Colon (tissue), 2 donors: ENCODE measurements around the gene DET1.
"Not testable (repeated sequence)": the region's sequence is repeated elsewhere in the genome, so short reads cannot be mapped to it uniquely, and the experiment has no call there.

Experiments
- FAIRE-seq: peaks from 2 replicates; lab custom pipeline; 2012; peaks lifted over from hg19 to GRCh38; lab: Jason Lieb, UNC
- donor health status: control.
- donor health status: control.

DET1 gene

GRCh38 chr15:88546248-88547129, at the start of gene DET1:
DET1 (minus strand) TSS chr15:88546681; CDS start chr15:88531705, 14,976 bp downstream.
- FAIRE-seq, result no peak

GRCh38 chr15:88591384-88591783, 44.9 kb upstream of the DET1 start:
- FAIRE-seq, result no peak

GRCh38 chr15:88590759-88591158, 44.3 kb upstream of the DET1 start:
- FAIRE-seq, result no peak

- no peak for FAIRE-seq
Observed at GRCh38 chr15:88586401-88587162, 40.1 kb upstream of the DET1 start.

- FAIRE-seq, result no peak
Observed at GRCh38 chr15:88580532-88580931, 34.1 kb upstream of the DET1 start.

GRCh38 chr15:88579322-88579721, 32.8 kb upstream of the DET1 start:
- FAIRE-seq, result no peak

GRCh38 chr15:88574655-88575054, 28.2 kb upstream of the DET1 start:
- no peak for FAIRE-seq

GRCh38 chr15:88574077-88574476, 27.6 kb upstream of the DET1 start:
- no peak for FAIRE-seq

- FAIRE-seq, result no peak
Observed at GRCh38 chr15:88571852-88572259, 25.4 kb upstream of the DET1 start.

- no peak for FAIRE-seq
Observed at GRCh38 chr15:88571153-88571851, 24.8 kb upstream of the DET1 start.

GRCh38 chr15:88568589-88568988, 22.1 kb upstream of the DET1 start:
- FAIRE-seq, result no peak

- FAIRE-seq, result no peak
Observed at GRCh38 chr15:88564741-88565140, 18.3 kb upstream of the DET1 start.

- no peak for FAIRE-seq
Observed at GRCh38 chr15:88563638-88564037, 17.2 kb upstream of the DET1 start.

GRCh38 chr15:88559565-88559964, 13.1 kb upstream of the DET1 start:
- not testable (repeated sequence) for FAIRE-seq

GRCh38 chr15:88558026-88558425, 11.5 kb upstream of the DET1 start:
- not testable (repeated sequence) for FAIRE-seq

GRCh38 chr15:88548009-88548408, 1.5 kb upstream of the DET1 start:
- FAIRE-seq, result not testable (repeated sequence)

GRCh38 chr15:88545578-88546247, 768 bp downstream of the DET1 start:
- FAIRE-seq, result not testable (repeated sequence)

- no peak for FAIRE-seq
Observed at GRCh38 chr15:88543065-88543776, 3.3 kb downstream of the DET1 start.

GRCh38 chr15:88542342-88542733, 4.1 kb downstream of the DET1 start:
- FAIRE-seq, result no peak

- FAIRE-seq, result no peak
Observed at GRCh38 chr15:88541709-88542341, 4.7 kb downstream of the DET1 start.

- not testable (repeated sequence) for FAIRE-seq
Observed at GRCh38 chr15:88541111-88541510, 5.4 kb downstream of the DET1 start.
